RWPE1 (cell line): Measurements from ENCODE around the gene PIK3C2G.

Experiments
- CTCF ChIA-PET: fragments of 350-600 bp; sonication (Branson Sonifier 250); formaldehyde crosslinking; extraction: SDS; loops from one replicate; lab custom pipeline; 2021; lab: Yijun Ruan, JAX
- POLR2A ChIA-PET: fragments of 400-600 bp; formaldehyde crosslinking; extraction: SDS; loops from one replicate; lab custom pipeline; 2020; ENCODE audit warnings: antibody characterized with exemption; ENCODE audit not compliant: low non-redundant PET; lab: Yijun Ruan, JAX
- DNase-seq: peaks from one replicate; pipeline ENCODE4 v3.0.0; 2012; ENCODE audit warnings: low spot score
- H3K27ac ChIP-seq: fragments of 450-650 bp; 2 replicates; pipeline ENCODE4 v1.5.1; 2017
- CTCF ChIP-seq: fragments of 450-650 bp; conservative IDR thresholded peaks from 2 replicates; pipeline ENCODE4 v1.5.1; 2017; ENCODE audit warnings: low read depth, mild to moderate bottlenecking

Gene PIK3C2G

DNA sequence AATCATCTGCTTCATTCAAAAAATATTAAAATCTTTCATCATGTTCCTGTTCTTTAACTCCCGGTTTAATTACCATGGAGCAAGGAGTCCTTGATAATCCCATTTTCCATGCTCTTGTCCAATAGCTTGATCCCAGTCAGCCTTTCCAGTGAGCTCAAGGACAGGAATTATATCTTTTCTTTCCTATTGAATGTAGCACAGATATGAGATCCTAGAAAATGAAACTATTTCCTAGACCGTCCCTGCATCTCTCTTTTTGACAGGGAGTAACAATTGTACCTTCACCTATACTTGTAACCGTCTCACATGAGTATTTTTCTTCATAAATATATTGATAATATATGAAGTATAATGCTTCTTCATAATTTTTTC, 35.6 kb downstream of the PIK3C2G start:
- DNase-seq: no peak

GRCh38 chr12:18297902-18298301, 36.6 kb downstream of the PIK3C2G start:
- no peak for TF ChIP-seq CTCF
- DNase-seq: no peak
- CTCF ChIA-PET: no interaction called here
- H3K27ac ChIP-seq: no peak overlapping the region
- POLR2A ChIA-PET: no interaction called here

More for the DNA sequence above, 35.6 kb downstream of the PIK3C2G start:
- no peak overlapping the region for H3K27ac ChIP-seq
- CTCF ChIA-PET: interaction anchor here (0.7 kb wide), 1 partner anchor 1541 kb away, joined by 3 read pairs; no protein-coding TSS in a partner anchor
- POLR2A ChIA-PET: no interaction called here
- TF ChIP-seq CTCF: no peak

DNA sequence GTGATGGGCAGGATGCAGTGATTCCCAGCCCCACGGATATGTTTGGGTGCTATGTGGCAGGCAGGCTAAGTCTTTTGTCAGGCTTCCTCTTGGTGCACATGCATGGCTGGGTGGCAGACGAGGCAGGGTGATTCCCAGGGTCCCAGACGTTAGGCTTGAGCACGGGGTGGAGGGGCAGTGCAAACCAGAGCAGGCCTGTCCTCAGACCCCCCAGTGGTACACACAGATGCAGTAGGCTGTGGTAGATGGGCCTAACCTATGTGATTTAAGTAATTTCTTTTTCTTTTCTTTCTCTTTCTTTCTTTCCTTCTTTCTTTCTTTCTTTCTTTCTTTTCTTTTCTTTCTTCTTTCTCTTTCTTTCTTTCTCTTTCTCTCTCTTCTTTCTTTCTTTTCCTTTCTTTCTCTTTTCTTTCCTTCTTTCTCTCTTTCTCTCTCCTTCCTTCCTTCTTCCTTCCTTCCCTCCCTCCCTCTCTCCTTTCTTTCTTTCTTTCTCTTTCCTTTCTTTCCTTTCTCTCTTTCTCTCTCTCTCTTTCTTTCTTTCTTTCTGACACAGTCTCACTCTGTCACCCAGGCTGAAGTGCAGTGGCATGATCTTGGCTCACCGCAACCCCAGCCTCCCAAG, 41.6 kb downstream of the PIK3C2G start:
- DNase-seq: no peak
- no peak overlapping the region for H3K27ac ChIP-seq
- no peak for TF ChIP-seq CTCF
- ChIA-PET POLR2A (no interaction called here), CTCF (interaction anchor here (0.7 kb wide), 1 partner anchor 353 kb away, joined by 5 read pairs; no protein-coding TSS in a partner anchor)

- no peak overlapping the region for H3K27ac ChIP-seq
- TF ChIP-seq CTCF: no peak
- POLR2A ChIA-PET: no interaction called here
- CTCF ChIA-PET: no interaction called here
- no peak for DNase-seq
These were observed 43.3 kb downstream of the PIK3C2G start for GRCh38 chr12:18304609-18305008.

DNA sequence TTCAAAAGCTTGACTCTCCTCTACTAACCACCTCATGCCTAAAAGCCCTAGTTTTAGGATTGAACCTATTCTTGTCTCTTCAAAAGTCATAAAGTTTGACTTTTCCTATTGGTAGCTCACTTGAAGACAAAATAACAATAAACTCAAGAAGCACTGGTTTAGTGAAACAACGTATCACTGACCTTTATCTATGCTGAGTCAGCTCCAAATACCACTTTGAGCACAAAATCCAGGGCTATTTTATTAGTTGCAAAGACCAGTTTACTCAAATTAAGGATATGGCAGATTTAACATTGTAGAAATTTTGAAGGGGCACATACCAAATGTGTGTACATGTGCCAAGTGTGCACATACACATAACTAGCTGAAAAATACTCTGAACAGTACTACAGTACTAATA, 45.0 kb downstream of the PIK3C2G start:
- DNase-seq: no peak
- ChIA-PET POLR2A (no interaction called here), CTCF (interaction anchor here (0.6 kb wide), 1 partner anchor 57 kb away, joined by 3 read pairs; no protein-coding TSS in a partner anchor)
- no peak overlapping the region for H3K27ac ChIP-seq
- no peak for TF ChIP-seq CTCF

DNA sequence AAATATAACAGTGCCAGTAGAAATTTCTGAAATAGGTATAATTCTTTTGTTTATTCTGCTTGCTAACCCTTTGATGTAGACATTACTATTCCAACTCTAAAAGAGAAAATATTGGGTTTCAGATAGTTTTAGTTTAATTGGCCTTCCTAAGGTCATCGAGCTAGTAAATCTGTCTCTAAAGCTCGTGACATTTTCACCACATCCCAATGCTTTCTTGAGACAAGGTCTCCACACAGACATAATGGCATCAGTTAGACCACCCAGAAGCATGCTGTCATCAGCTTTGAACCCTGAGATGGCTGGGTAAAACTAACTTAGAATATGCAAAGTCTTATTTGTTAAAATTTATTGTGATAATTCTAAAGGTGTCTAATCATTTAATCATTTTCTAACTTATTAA, 52.0 kb downstream of the PIK3C2G start:
- POLR2A ChIA-PET: no interaction called here
- no peak overlapping the region for H3K27ac ChIP-seq
- CTCF ChIA-PET: no interaction called here
- DNase-seq: no peak
- no peak for TF ChIP-seq CTCF
